GM18508 (cell line): ENCODE measurements around the gene UGT1A8.
"Not testable (repeated sequence)": the region's sequence is repeated elsewhere in the genome, so short reads cannot be mapped to it uniquely, and the experiment has no call there.

Experiments used
- ATAC-seq: cut with Tn5 transposase; IDR thresholded peaks from one replicate; pipeline ENCODE4 v1.9.1; 2021; ENCODE audit warnings: moderate number of reproducible peaks; ENCODE audit not compliant: insufficient read depth, unreplicated experiment

UGT1A8 gene

GRCh38 chr2:233711312-233712008, 94.0 kb downstream of the UGT1A8 start:
- ATAC-seq: no peak

GRCh38 chr2:233712611-233713261, 95.3 kb downstream of the UGT1A8 start, which contains the start of gene UGT1A5:
UGT1A5 (plus strand) TSS chr2:233712907; CDS start chr2:233712992, 85 bp downstream.
- no peak for ATAC-seq

GRCh38 chr2:233713262-233713615, 95.8 kb downstream of the UGT1A8 start:
- no peak for ATAC-seq

- no peak for ATAC-seq
These were observed 96.7 kb downstream of the UGT1A8 start for GRCh38 chr2:233714121-233714520.

- no peak for ATAC-seq
These were observed 101.1 kb downstream of the UGT1A8 start, which contains the start of gene UGT1A4 for GRCh38 chr2:233718552-233718951. UGT1A4 (plus strand) TSS chr2:233718736; CDS start chr2:233718821, 85 bp downstream.

GRCh38 chr2:233728723-233729301, 111.4 kb downstream of the UGT1A8 start, which contains the start of gene UGT1A3:
UGT1A3 (plus strand) TSS chr2:233729042; CDS start chr2:233729127, 85 bp downstream.
- no peak for ATAC-seq

- not testable (repeated sequence) for ATAC-seq
These were observed 119.6 kb downstream of the UGT1A8 start for GRCh38 chr2:233736868-233737653.

GRCh38 chr2:233740870-233741269, 123.4 kb downstream of the UGT1A8 start:
- ATAC-seq: no peak

- no peak for ATAC-seq
These were observed 126.2 kb downstream of the UGT1A8 start for GRCh38 chr2:233743464-233744259.

GRCh38 chr2:233745073-233745755, 127.8 kb downstream of the UGT1A8 start:
- ATAC-seq: no peak

- ATAC-seq: not testable (repeated sequence)
These were observed 128.4 kb downstream of the UGT1A8 start for GRCh38 chr2:233745838-233746237.

- ATAC-seq: no peak
These were observed 129.2 kb downstream of the UGT1A8 start for GRCh38 chr2:233746475-233747282.

- ATAC-seq: no peak
These were observed 129.8 kb downstream of the UGT1A8 start for GRCh38 chr2:233747283-233747544.

- not testable (repeated sequence) for ATAC-seq
These were observed 133.3 kb downstream of the UGT1A8 start for GRCh38 chr2:233750689-233751088.

GRCh38 chr2:233751212-233752009, 134.0 kb downstream of the UGT1A8 start:
- ATAC-seq: not testable (repeated sequence)

GRCh38 chr2:233754872-233755611, 137.6 kb downstream of the UGT1A8 start:
- ATAC-seq: no peak

GRCh38 chr2:233756429-233757081, 139.1 kb downstream of the UGT1A8 start:
- ATAC-seq: no peak
